GM19240 (cell line): ENCODE results near the gene IL15RA.
A peak's percentile ranks its signal among the peaks of the same experiment; 100 is the strongest.
"Not testable (repeated sequence)": the region's sequence is repeated elsewhere in the genome, so short reads cannot be mapped to it uniquely, and the experiment has no call there.

ENCODE experiments used
- DNase-seq: peaks from one replicate; pipeline ENCODE4 v3.0.0; 2011; ENCODE audit warnings: low spot score; ENCODE audit not compliant: insufficient read length

The IL15RA gene

GRCh38 chr10:5930272-5930671 lies 47.1 kb downstream of the IL15RA start:
- DNase-seq, result no peak

- no peak for DNase-seq
Observed at GRCh38 chr10:5929442-5929841, 47.9 kb downstream of the IL15RA start.

GRCh38 chr10:5927306-5927705 lies 50.0 kb downstream of the IL15RA start:
- no peak for DNase-seq

GRCh38 chr10:5924889-5925288 lies 52.5 kb downstream of the IL15RA start:
- no peak for DNase-seq

GRCh38 chr10:5921746-5922145 lies 55.6 kb downstream of the IL15RA start:
- no peak for DNase-seq

GRCh38 chr10:5919568-5919967 lies 57.8 kb downstream of the IL15RA start:
- no peak for DNase-seq

- DNase-seq, result no peak
Observed at GRCh38 chr10:5918763-5919162, 58.6 kb downstream of the IL15RA start.

- no peak for DNase-seq
Observed at GRCh38 chr10:5917305-5917704, 60.0 kb downstream of the IL15RA start.

- DNase-seq, result no peak
Observed at GRCh38 chr10:5915451-5915850, 61.9 kb downstream of the IL15RA start.

- no peak for DNase-seq
Observed at GRCh38 chr10:5913736-5914135, 63.6 kb downstream of the IL15RA start.

GRCh38 chr10:5911670-5912069 lies 65.7 kb downstream of the IL15RA start:
- no peak for DNase-seq

- DNase-seq, result no peak
Observed at GRCh38 chr10:5910323-5911100, 66.8 kb downstream of the IL15RA start.

- DNase-seq, result not testable (repeated sequence)
Observed at GRCh38 chr10:5908676-5909075, 68.7 kb downstream of the IL15RA start.

- DNase-seq, result no peak
Observed at GRCh38 chr10:5906651-5907050, 70.7 kb downstream of the IL15RA start.

GRCh38 chr10:5905854-5906507 lies 71.4 kb downstream of the IL15RA start:
- no peak for DNase-seq

- peak; percentile 47 for DNase-seq
Observed at GRCh38 chr10:5904227-5904626, 73.1 kb downstream of the IL15RA start.

GRCh38 chr10:5903563-5903962 lies 73.8 kb downstream of the IL15RA start:
- no peak for DNase-seq

GRCh38 chr10:5902511-5903274 lies 74.7 kb downstream of the IL15RA start:
- DNase-seq, result no peak
